SK-N-MC (cell line): ENCODE data around the gene IMPA2.

Source experiments
- DNase-seq: peaks from one replicate; pipeline ENCODE4 v3.0.0-alpha.2; 2011; ENCODE audit warnings: low read depth, low spot score
- H3K27ac ChIP-seq: fragments of 200-600 bp; sonication (generic); 2 replicates; pipeline ENCODE4 v1.5.1; 2016; ENCODE audit warnings: mixed run types
- H3K36me3 ChIP-seq: fragments of 200-600 bp; sonication (generic); 2 replicates; pipeline ENCODE4 v1.6.1; 2017; ENCODE audit warnings: antibody characterized with exemption, low read length, mixed read lengths; ENCODE audit not compliant: insufficient read depth
- H3K4me3 ChIP-seq: fragments of 200-600 bp; sonication (generic); 2 replicates; pipeline ENCODE4 v1.5.1; 2016
- H3K9ac ChIP-seq: fragments of 200-600 bp; sonication (generic); 2 replicates; pipeline ENCODE4 v1.8.0; 2017; ENCODE audit warnings: mixed run types, mixed read lengths; ENCODE audit not compliant: insufficient read length
- H3K9me3 ChIP-seq: fragments of 200-600 bp; sonication (generic); 2 replicates; pipeline ENCODE4 v1.6.1; 2017; ENCODE audit warnings: low read depth, mild to moderate bottlenecking, antibody characterized with exemption, low read length, moderate library complexity, mixed read lengths
- EZH2 ChIP-seq: fragments of 200-600 bp; sonication (generic); IDR thresholded peaks from one replicate; pipeline ENCODE4 v1.6.1; 2017; ENCODE audit warnings: antibody characterized with exemption
- FOXP2 ChIP-seq: optimal IDR thresholded peaks from 2 replicates; pipeline ENCODE3; 2011; ENCODE audit warnings: mild to moderate bottlenecking, moderate library complexity; ENCODE audit not compliant: insufficient read depth; ENCODE audit errors: extremely low read length, control extremely low read depth
- POLR2AphosphoS5 ChIP-seq: IDR thresholded peaks from 2 replicates; pipeline ENCODE4 v1.6.1; 2012; ENCODE audit warnings: mild to moderate bottlenecking, low read depth, low read length, borderline replicate concordance

IMPA2 gene

DNA sequence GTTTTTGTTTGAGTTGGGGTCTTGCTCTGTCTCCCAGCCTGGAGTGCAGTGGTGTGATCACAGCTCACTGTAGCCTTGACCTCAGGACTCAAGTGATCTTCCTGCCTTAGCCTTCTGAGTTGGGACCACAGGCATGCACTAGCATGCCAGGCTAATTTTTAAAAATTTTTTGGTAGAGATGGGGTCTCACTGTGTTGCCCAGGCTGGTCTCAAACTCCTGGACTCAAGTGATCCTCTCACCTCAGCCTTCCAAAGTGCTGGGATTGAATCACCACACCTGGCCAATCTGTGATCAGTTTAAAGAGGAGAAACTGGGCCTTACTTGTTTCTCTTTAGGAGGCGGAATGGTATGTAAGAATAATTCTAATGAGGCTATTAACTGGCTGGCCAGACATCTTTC, 49.9 kb downstream of the IMPA2 start:
- H3K36me3 ChIP-seq, result no peaks in the 10 kb centered on the region
- no peak for DNase-seq
- no peaks in the 10 kb centered on the region for H3K9me3 ChIP-seq
- TF ChIP-seq POLR2AphosphoS5 (no peak), EZH2 (no peak), FOXP2 (no peak)
- 0 out of 2 replicates have a peak overlapping the region, but pooled peaks have one; percentile 30 for H3K4me3 ChIP-seq
- peak overlapping the region; percentile 36; the same call in 1 of the 2 replicates for H3K27ac ChIP-seq
- no peak overlapping the region for H3K9ac ChIP-seq

DNA sequence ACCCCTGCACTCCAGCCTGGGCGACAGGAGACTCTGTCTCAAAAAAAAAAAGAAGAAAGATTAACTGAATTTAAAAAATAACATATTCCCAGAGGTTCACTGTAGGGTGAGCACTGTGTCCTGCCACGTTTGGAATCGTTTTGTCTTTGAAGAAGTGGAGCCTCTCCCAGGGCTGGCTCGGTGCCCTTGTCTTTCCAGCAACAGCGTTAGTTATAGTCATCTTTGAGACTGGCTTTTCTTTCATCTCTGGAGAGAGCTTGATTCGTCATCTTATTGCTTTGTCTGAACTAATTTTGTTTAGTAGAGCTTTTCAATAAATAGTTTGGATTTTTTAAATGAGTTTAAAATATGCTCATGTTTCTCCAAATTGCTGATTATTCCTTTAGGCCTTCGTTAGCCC, 50.5 kb downstream of the IMPA2 start:
- DNase-seq, result no peak
- Histone ChIP-seq H3K9ac (peak overlapping the region; percentile 34), H3K27ac (no peak overlapping the region), H3K4me3 (no peak overlapping the region), H3K36me3 (no peaks in the 10 kb centered on the region), H3K9me3 (no peaks in the 10 kb centered on the region)
- no peak for TF ChIP-seq FOXP2
- no peak for TF ChIP-seq POLR2AphosphoS5
- TF ChIP-seq EZH2, result no peak

DNA sequence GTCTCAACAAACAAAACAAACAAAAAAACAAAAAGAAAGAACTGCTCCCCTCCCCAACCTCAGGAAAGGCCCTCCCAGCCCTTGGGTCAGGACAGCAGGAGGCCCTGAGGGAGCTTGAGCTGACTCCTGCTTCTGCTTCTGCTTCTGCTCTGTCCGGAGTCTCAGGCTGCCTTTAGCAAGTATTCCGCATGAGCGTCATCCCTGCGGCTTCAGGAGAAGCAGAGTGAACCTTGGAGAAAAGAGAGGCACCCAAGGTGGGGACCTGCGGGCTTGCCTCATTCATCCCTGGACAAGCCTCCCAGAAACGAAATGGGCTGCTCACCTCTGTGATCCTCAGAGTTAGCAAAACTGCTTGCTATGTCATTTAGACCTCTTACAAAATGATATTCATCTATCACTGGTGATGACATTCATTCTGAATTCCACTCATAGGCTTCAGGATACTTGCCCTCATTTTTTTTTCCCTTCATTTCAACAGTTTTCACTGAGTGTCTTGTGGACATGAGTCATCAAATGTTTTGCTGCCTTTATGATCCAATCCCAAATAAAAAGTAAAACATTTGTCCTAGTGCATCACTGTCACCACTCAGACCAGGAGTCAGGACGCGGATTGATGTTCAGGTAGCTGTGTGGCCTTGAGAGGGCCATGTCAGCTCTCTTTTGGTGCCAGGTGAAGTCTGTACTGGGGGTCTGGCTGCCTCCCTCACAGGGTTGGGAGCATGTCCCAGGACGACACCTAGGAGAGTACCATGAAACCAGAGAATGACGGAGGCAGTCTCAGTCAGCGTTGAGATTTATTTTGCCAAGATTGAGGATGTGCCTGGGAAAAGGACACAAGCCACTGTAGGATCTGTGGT, 51.7 kb downstream of the IMPA2 start:
- no peak overlapping the region for H3K9ac ChIP-seq
- no peak overlapping the region for H3K4me3 ChIP-seq
- H3K9me3 ChIP-seq, result no peaks in the 10 kb centered on the region
- no peaks in the 10 kb centered on the region for H3K36me3 ChIP-seq
- no peak for TF ChIP-seq FOXP2
- TF ChIP-seq EZH2, result no peak
- no peak for TF ChIP-seq POLR2AphosphoS5
- no peak overlapping the region for H3K27ac ChIP-seq
- DNase-seq, result no peak

DNA sequence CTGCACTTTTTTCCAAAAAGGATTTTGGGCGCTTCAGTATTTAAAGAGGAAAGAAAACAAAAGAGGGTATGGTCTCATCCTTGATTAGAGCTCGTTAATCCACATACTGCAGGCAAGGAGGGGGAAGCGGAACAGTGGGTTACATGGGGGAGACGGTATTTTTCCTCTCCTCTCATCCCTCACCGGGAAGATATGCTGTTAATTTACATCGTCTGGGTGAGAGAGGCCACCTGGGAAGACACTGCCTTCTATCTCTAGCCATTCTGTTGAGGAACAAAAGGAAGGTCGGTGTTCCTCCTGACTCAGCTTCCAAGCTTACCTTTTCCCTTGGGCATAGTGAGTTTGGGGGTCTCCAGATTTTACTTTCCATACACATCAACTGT, 52.3 kb downstream of the IMPA2 start:
- Histone ChIP-seq H3K9me3 (no peaks in the 10 kb centered on the region), H3K27ac (no peak overlapping the region), H3K9ac (no peak overlapping the region), H3K4me3 (no peak overlapping the region), H3K36me3 (no peaks in the 10 kb centered on the region)
- no peak for TF ChIP-seq POLR2AphosphoS5
- TF ChIP-seq FOXP2, result no peak
- TF ChIP-seq EZH2, result no peak
- DNase-seq, result no peak

DNA sequence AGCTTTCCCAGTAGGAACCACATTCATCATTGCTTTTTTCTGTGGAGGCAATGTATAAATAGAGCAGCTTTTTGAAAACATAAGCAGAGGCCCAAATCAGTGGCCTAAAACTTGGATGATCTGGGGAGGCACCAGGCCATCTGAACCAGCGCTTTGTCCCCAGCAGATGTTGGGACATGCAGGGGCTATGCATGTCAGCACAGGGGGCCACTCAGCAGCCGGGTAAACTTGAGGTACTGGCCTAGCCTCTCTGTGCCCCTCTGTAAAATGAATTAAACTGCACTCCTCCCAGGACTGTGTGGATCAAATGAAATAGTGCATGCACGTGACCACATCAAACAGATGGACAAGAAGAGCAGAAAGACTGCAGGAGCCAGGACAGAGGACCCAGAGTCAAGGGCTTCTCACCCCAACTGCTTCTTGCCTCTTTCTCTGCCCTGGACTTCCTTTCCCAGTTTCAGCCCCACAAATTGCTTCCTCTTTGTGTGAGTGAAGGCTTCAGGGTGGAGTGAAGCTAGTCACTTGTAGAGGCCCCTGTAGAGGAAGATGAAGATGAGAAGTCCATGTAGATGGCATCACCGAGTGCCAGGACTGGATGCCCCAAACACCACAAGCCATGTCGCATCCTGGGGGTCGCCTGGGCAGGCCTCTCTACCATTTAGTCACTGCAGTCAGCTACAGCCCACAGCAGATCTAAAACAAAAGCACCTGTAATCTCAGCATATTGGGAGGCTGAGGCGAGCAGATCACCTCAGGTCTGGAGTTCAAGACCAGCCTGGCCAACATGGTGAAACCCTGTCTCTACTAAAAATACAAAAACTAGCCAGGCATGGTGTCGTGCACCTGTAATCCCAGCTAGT, 53.2 kb downstream of the IMPA2 start:
- TF ChIP-seq FOXP2, result no peak
- TF ChIP-seq POLR2AphosphoS5, result no peak
- no peak for TF ChIP-seq EZH2
- no peak for DNase-seq
- H3K27ac ChIP-seq, result no peak overlapping the region

DNA sequence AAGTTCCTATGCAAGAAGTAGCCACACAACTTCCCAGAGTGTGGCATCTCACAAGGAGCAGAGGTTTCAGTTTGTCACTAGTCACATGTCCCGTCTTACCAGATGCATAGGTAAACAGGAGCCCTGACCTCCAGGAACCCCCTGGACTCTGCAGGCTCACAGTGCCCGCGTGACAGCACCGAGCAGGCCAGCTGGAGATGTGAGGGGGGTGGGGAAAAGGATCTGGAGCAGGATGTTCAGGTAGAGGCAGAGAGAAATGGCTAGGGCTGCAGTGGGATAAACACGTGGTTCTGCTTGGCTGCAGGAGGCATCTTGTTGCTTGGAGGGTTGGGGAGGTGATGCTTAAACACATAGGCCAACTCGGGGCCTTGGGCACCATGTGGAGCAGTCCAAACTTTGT, 54.2 kb downstream of the IMPA2 start:
- no peak for TF ChIP-seq FOXP2
- TF ChIP-seq POLR2AphosphoS5, result no peak
- TF ChIP-seq EZH2, result no peak
- H3K4me3 ChIP-seq, result no peak overlapping the region
- no peak overlapping the region for H3K9ac ChIP-seq
- DNase-seq, result no peak
- no peaks in the 10 kb centered on the region for H3K9me3 ChIP-seq
- H3K36me3 ChIP-seq, result no peaks in the 10 kb centered on the region
- no peak overlapping the region for H3K27ac ChIP-seq

More for the DNA sequence above, 53.2 kb downstream of the IMPA2 start:
- Histone ChIP-seq H3K9me3 (no peaks in the 10 kb centered on the region), H3K9ac (no peak overlapping the region), H3K36me3 (no peaks in the 10 kb centered on the region), H3K4me3 (no peak overlapping the region)

DNA sequence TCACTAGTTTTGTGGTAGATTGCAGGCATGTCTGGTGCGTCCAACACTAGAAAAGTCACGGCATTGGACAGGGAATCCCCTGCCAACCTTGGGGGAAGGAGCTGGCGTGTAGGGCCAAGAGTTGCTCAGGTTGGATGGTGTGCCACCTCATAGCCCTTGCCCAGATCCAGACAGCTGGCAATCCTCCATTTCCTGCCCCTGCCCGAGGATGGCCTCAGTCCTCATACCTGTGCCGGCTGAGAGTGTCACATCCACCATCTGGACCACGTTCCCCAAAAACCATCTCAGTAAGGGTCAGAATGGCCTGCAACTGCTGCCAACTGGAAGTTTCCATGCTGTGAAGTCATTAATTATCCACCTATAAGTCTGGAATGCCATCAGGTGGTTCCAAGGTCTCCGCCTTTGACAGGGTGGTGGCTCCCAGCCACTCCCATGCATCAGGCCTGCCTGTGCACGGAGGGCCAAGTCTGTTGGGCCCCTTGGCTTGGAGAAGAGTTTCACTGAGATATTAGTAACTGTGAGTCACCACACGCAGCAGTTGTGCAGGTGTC, 55.0 kb downstream of the IMPA2 start:
- no peak overlapping the region for H3K27ac ChIP-seq
- no peaks in the 10 kb centered on the region for H3K36me3 ChIP-seq
- no peak overlapping the region for H3K9ac ChIP-seq
- TF ChIP-seq FOXP2 (no peak), POLR2AphosphoS5 (no peak), EZH2 (no peak)
- no peak for DNase-seq
- H3K9me3 ChIP-seq, result no peaks in the 10 kb centered on the region
- no peak overlapping the region for H3K4me3 ChIP-seq

GRCh38 chr18:12038082-12038638, 56.9 kb downstream of the IMPA2 start:
- DNase-seq, result no peak
- H3K9ac ChIP-seq, result peak overlapping the region; percentile 79
- no peak for TF ChIP-seq POLR2AphosphoS5
- no peak for TF ChIP-seq EZH2
- TF ChIP-seq FOXP2, result no peak
- H3K9me3 ChIP-seq, result no peaks in the 10 kb centered on the region
- no peak overlapping the region for H3K27ac ChIP-seq
- H3K4me3 ChIP-seq, result peak overlapping the region; percentile 86
- H3K36me3 ChIP-seq, result no peaks in the 10 kb centered on the region
